B cell (primary cell): ENCODE measurements around the gene LRAT. TPM values are rescaled to one million over a fixed set of nuclear protein-coding genes. Genes with fewer than 3 reads are reported as not detected.
A peak's percentile ranks its signal among the peaks of the same experiment; 100 is the strongest.

Experiments used
- ATAC-seq: fragments of 200-7000 bp; cut with Tn5 transposase; one replicate; pipeline ENCODE4 v1.10.0; 2021; ENCODE audit warnings: low read depth, mild to moderate bottlenecking, moderate number of reproducible peaks, moderate library complexity
- CTCF ChIA-PET: fragments of 350-600 bp; sonication (Branson Sonifier 250); formaldehyde crosslinking; loops from one replicate; lab custom pipeline; 2021; ENCODE audit warnings: antibody characterized with exemption, inconsistent platforms; lab: Charles Lee
- POLR2A ChIA-PET: fragments of 350-600 bp; sonication (Branson Sonifier 250); formaldehyde crosslinking; loops from one replicate; lab custom pipeline; 2021; ENCODE audit warnings: antibody characterized with exemption; lab: Charles Lee
- DNase-seq: peaks from one replicate; pipeline ENCODE4 v3.0.0; 2013
- H2AFZ ChIP-seq: 2 replicates; pipeline ENCODE4 v1.6.1; 2012; ENCODE audit warnings: mild to moderate bottlenecking, low read depth, low read length; ENCODE audit not compliant: insufficient read depth, poor library complexity, severe bottlenecking
- H3K27ac ChIP-seq, 2 donors: 1 replicate in 1 of 2; 2 replicates in 1 of 2; pipeline ENCODE4 v1.5.1; 2012 to 2013; ENCODE audit warnings: low read length in 2 of 2, mild to moderate bottlenecking in 2 of 2, moderate library complexity in 1 of 2
- H3K27me3 ChIP-seq, 4 experiments: fragments of 200-600 bp in 1 of 4; sonication (generic) in 1 of 4; replicated peaks in 1 of 4; 1 replicate in 2 of 4; 2 replicates in 2 of 4; pipeline versions ENCODE4 v1.6.1 to v1.7.0; 2013 to 2016; ENCODE audit warnings: low read length in 3 of 4, mild to moderate bottlenecking in 2 of 4, mixed read lengths in 1 of 4, moderate library complexity in 1 of 4; ENCODE audit not compliant: insufficient read depth in 4 of 4, control insufficient read depth in 3 of 4; ENCODE audit errors: control extremely low read depth in 1 of 4
- H3K36me3 ChIP-seq, 2 experiments: replicated peaks in 1 of 2; 1 replicate in 1 of 2; 2 replicates in 1 of 2; pipeline versions ENCODE4 v1.6.1 to v1.7.1; 2013; ENCODE audit warnings: low read length in 1 of 2; ENCODE audit not compliant: insufficient read depth in 2 of 2, control insufficient read depth in 1 of 2; ENCODE audit errors: control extremely low read depth in 1 of 2, extremely low read depth in 1 of 2
- H3K4me1 ChIP-seq, 2 donors: fragments of 200-600 bp in 1 of 2; sonication (generic) in 1 of 2; 1 replicate in 1 of 2; 2 replicates in 1 of 2; pipeline versions ENCODE4 v1.5.1 to v1.6.1; 2013 to 2017; ENCODE audit warnings: low read length in 2 of 2; ENCODE audit not compliant: control insufficient read depth in 2 of 2, insufficient read depth in 2 of 2
- H3K4me2 ChIP-seq: replicated peaks from 2 replicates; pipeline ENCODE3; 2012; ENCODE audit warnings: mild to moderate bottlenecking, low read depth, low read length; ENCODE audit not compliant: poor library complexity, severe bottlenecking
- H3K4me3 ChIP-seq, 5 experiments: fragments of 200-600 bp in 1 of 5; sonication (generic) in 1 of 5; 1 replicate in 3 of 5; 2 replicates in 2 of 5; pipeline versions ENCODE4 v1.5.1 to v1.7.0; 2011 to 2016; ENCODE audit warnings: low read length in 4 of 5, mild to moderate bottlenecking in 4 of 5, low read depth in 2 of 5, control low read depth in 1 of 5, moderate library complexity in 1 of 5; ENCODE audit not compliant: insufficient read depth in 1 of 5; ENCODE audit errors: control extremely low read depth in 1 of 5, extremely low read depth in 1 of 5
- H3K79me2 ChIP-seq: fragments of 200-600 bp; sonication (generic); one replicate; pipeline ENCODE4 v1.6.0; 2016; ENCODE audit warnings: low read length; ENCODE audit not compliant: control insufficient read depth, insufficient read depth
- H3K9ac ChIP-seq: fragments of 200-600 bp; sonication (generic); 2 replicates; pipeline ENCODE4 v1.6.1; 2017; ENCODE audit warnings: mild to moderate bottlenecking, low read length, moderate library complexity
- H3K9me3 ChIP-seq, 3 donors: one replicate each; pipeline versions ENCODE4 v1.6.1 to v1.7.1; 2013; ENCODE audit warnings: low read length in 2 of 3; ENCODE audit not compliant: control insufficient read depth in 2 of 3, insufficient read depth in 1 of 3; ENCODE audit errors: control extremely low read depth in 1 of 3
- H4K20me1 ChIP-seq: 2 replicates; pipeline ENCODE4 v1.6.0; 2012; ENCODE audit warnings: mild to moderate bottlenecking, low read length; ENCODE audit not compliant: insufficient read depth, control insufficient read depth, poor library complexity, severe bottlenecking
- H3K27ac Mint-ChIP-seq: one replicate; pipeline ENCODE4 v1.8.0; 2021; ENCODE audit warnings: mixed read lengths
- H3K27me3 Mint-ChIP-seq: one replicate; pipeline ENCODE4 v1.8.0; 2021; ENCODE audit warnings: mixed read lengths
- H3K4me1 Mint-ChIP-seq: one replicate; pipeline ENCODE4 v1.8.0; 2021; ENCODE audit warnings: mixed read lengths
- H3K4me3 Mint-ChIP-seq: one replicate; pipeline ENCODE4 v1.8.0; 2021; ENCODE audit warnings: mixed read lengths
- H3K9me3 Mint-ChIP-seq: one replicate; pipeline ENCODE4 v1.8.0; 2022; ENCODE audit warnings: mixed read lengths; ENCODE audit not compliant: insufficient read depth
- CTCF ChIP-seq: fragments of 200-600 bp; IDR thresholded peaks from one replicate; pipeline ENCODE4 v1.8.0; 2022; ENCODE audit warnings: antibody characterized with exemption, mild to moderate bottlenecking
- EZH2 ChIP-seq: IDR thresholded peaks from 2 replicates; pipeline ENCODE4 v1.6.1; 2012; ENCODE audit warnings: borderline replicate concordance, low read depth, mild to moderate bottlenecking, moderate library complexity, low read length; ENCODE audit not compliant: insufficient read depth, poor library complexity, severe bottlenecking
- WGBS: methylation state at CpG from one replicate; pipeline ENCODE4 v1.1.5; 2013; ENCODE audit warnings: missing lambda C conversion rate; ENCODE audit not compliant: insufficient coverage; 5-methylcytosine and 5-hydroxymethylcytosine counted together
- intact Hi-C: fragments of 100-400 bp; cut with micrococcal nuclease; formaldehyde crosslinking; loops from one replicate; pipeline ENCODE4 v1.10.0; 2022
- polyA plus RNA-seq: library from polyadenylated mRNA; depleted of rRNA; stranded (reverse); fragments of >200 nt; gene quantifications from 2 replicates; pipeline ENCODE4 v1.2.3, GENCODE V29; 2012
- total RNA-seq, 2 donors: library from RNA; stranded (reverse); fragments of 120-200 nt in 1 of 2; gene quantifications; 1 replicate in 1 of 2; 2 replicates in 1 of 2; pipeline versions ENCODE4 v1.2.3 to v1.2.4, GENCODE V29; 2013 to 2022

LRAT gene
- total and polyA plus RNA-seq, 2 donors (not counting 1 experiment from before 2014, with no cell fraction given) = not detected

- Histone ChIP-seq H4K20me1 (no peaks in the 10 kb centered on the region), H3K4me3 (no peak overlapping the region), H2AFZ (no peak overlapping the region), H3K36me3 (no peaks in the 10 kb centered on the region), H3K79me2 (no peaks in the 10 kb centered on the region), H3K9me3 (peaks cover 0 to 26% (median 0%) of the 10 kb centered on the region in 3 donors), H3K27ac (no peak overlapping the region), H3K27me3 (peaks cover 0 to 52% (median 33%) of the 10 kb centered on the region in 4 experiments), H3K4me1 (peaks cover 20 to 24% of the 10 kb centered on the region in 2 donors), H3K4me2 (peak overlapping the region; percentile 20), H3K9ac (no peak overlapping the region)
- no peak for TF ChIP-seq CTCF
- ChIA-PET POLR2A (no interaction called here), CTCF (no interaction called here)
- 4% methylated on average over 37 of the region's 49 CpGs for WGBS
- peaks cover 17% of the 10 kb centered on the region for H3K4me1 Mint-ChIP-seq
- H3K27ac Mint-ChIP-seq = no peak overlapping the region
- intact Hi-C loops = no loop called here
- peaks cover 54% of the 10 kb centered on the region for H3K27me3 Mint-ChIP-seq
- ATAC-seq (no peak), DNase-seq (peak; percentile 5)
- peak overlapping the region; percentile 32 for H3K4me3 Mint-ChIP-seq
- H3K9me3 Mint-ChIP-seq = no peaks in the 10 kb centered on the region
Observed at GRCh38 chr4:154741922-154742850, 1.6 kb upstream of the LRAT start.

DNA sequence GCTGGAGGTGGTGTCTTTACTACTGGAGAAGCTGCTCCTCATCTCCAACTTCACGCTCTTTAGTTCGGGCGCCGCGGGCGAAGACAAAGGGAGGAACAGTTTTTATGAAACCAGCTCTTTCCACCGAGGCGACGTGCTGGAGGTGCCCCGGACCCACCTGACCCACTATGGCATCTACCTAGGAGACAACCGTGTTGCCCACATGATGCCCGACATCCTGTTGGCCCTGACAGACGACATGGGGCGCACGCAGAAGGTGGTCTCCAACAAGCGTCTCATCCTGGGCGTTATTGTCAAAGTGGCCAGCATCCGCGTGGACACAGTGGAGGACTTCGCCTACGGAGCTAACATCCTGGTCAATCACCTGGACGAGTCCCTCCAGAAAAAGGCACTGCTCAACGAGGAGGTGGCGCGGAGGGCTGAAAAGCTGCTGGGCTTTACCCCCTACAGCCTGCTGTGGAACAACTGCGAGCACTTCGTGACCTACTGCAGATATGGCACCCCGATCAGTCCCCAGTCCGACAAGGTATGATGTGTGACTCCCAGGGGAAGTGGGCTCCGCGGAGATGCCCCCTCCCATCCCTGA is 634 bp downstream of the LRAT start:
- Histone ChIP-seq H4K20me1 (no peaks in the 10 kb centered on the region), H3K27me3 (peaks cover 0 to 52% (median 31%) of the 10 kb centered on the region in 4 experiments), H3K4me3 (peak overlapping the region in 3 of 5 experiments; percentile 26 to 58 (median 38)), H2AFZ (peak overlapping the region; percentile 71), H3K79me2 (no peaks in the 10 kb centered on the region), H3K4me2 (peak overlapping the region; percentile 75), H3K27ac (no peak overlapping the region), H3K4me1 (peaks cover 20 to 24% of the 10 kb centered on the region in 2 donors), H3K9me3 (peaks cover 0 to 26% (median 0%) of the 10 kb centered on the region in 3 donors), H3K9ac (peak overlapping the region; percentile 53), H3K36me3 (no peaks in the 10 kb centered on the region)
- Mint-ChIP-seq H3K27me3 (peaks cover 57% of the 10 kb centered on the region), H3K9me3 (no peaks in the 10 kb centered on the region), H3K4me1 (peaks cover 17% of the 10 kb centered on the region), H3K27ac (no peak overlapping the region), H3K4me3 (peak overlapping the region; percentile 84)
- ChIA-PET POLR2A (no interaction called here), CTCF (interaction anchor here (0.7 kb wide), 1 partner anchor 627 kb away, joined by 3 read pairs; no protein-coding TSS in a partner anchor)
- 14% methylated on average over 31 of the region's 31 CpGs for WGBS
- no peak for TF ChIP-seq CTCF
- no peak for TF ChIP-seq EZH2
- DNase-seq = peak; percentile 3
- intact Hi-C loops = no loop called here
- ATAC-seq = no peak
